Uterus (tissue), 4 donors: Measurements from ENCODE around the gene LRRC26. TPM values are rescaled to one million over a fixed set of nuclear protein-coding genes. Genes with fewer than 3 reads are reported as not detected.

Experiments
- DNase-seq, 2 donors: peaks; one replicate each; pipeline ENCODE4 v3.0.0-alpha.2; 2019 to 2020
- H3K27ac ChIP-seq, 2 donors: fragments of 200-600 bp; sonication (generic); 1 replicate in 1 of 2; 2 replicates in 1 of 2; pipeline ENCODE4 v1.5.1; 2016 to 2018
- H3K27me3 ChIP-seq, 2 donors: fragments of 200-600 bp; sonication (generic); one replicate each; pipeline ENCODE4 v1.5.1; 2018 to 2019; ENCODE audit warnings: control low read depth in 1 of 2
- H3K36me3 ChIP-seq, 2 donors: fragments of 200-600 bp; sonication (generic); one replicate each; pipeline ENCODE4 v1.5.1; 2019; ENCODE audit warnings: control low read depth in 1 of 2
- H3K4me1 ChIP-seq, 2 donors: fragments of 200-600 bp; sonication (generic); one replicate each; pipeline ENCODE4 v1.5.1; 2018 to 2019; ENCODE audit warnings: control low read depth in 1 of 2
- H3K4me3 ChIP-seq, 2 donors: fragments of 200-600 bp; sonication (generic); 1 replicate in 1 of 2; 2 replicates in 1 of 2; pipeline ENCODE4 v1.5.1; 2018 to 2019; ENCODE audit warnings: mild to moderate bottlenecking in 1 of 2
- H3K9me3 ChIP-seq, 2 donors: fragments of 200-600 bp; sonication (generic); one replicate each; pipeline ENCODE4 v1.5.1; 2019; ENCODE audit warnings: control low read depth in 1 of 2
- CTCF ChIP-seq, 4 experiments: fragments of 200-600 bp in 2 of 4; fragments of 450-650 bp in 2 of 4; sonication (generic) in 2 of 4; IDR thresholded peaks; one replicate each; pipeline ENCODE4 v1.5.1; 2016 to 2019; ENCODE audit warnings: antibody characterized with exemption in 4 of 4, mild to moderate bottlenecking in 2 of 4, moderate library complexity in 1 of 4
- POLR2A ChIP-seq, 2 donors: fragments of 450-650 bp; IDR thresholded peaks; one replicate each; pipeline ENCODE4 v1.6.1; 2016; ENCODE audit warnings: antibody characterized with exemption in 2 of 2, mild to moderate bottlenecking in 1 of 2, moderate library complexity in 1 of 2
- intact Hi-C: fragments of 100-400 bp; cut with DNase I; formaldehyde crosslinking; loops from one replicate; pipeline ENCODE4 v1.15.1; 2023; ENCODE audit warnings: low total_unique reads
- total RNA-seq, 4 donors: library from RNA; depleted of rRNA in 3 of 4; stranded (reverse); fragments of >200 nt in 3 of 4; gene quantifications; one replicate each; pipeline versions ENCODE4 v1.1.0 to v1.2.4, GENCODE V29; 2014 to 2023
- donor health status: DM: yes; HTN: yes; CAD: no.

LRRC26 gene
- total RNA-seq, 4 donors from 2014 or later, result 0.29 TPM; not detected in 3

- intact Hi-C loops, result no loop called here
- Histone ChIP-seq H3K4me1 (peaks cover 12 to 17% of the 10 kb centered on the region in 2 donors), H3K36me3 (no peaks in the 10 kb centered on the region), H3K27me3 (no peaks in the 10 kb centered on the region), H3K27ac (no peak overlapping the region), H3K4me3 (peak overlapping the region in 1 of 2 donors; percentile 38), H3K9me3 (no peaks in the 10 kb centered on the region)
- no peak for TF ChIP-seq POLR2A (IDR thresholded peaks at IDR 0.05)
- no peak for TF ChIP-seq CTCF (IDR thresholded peaks at IDR 0.05)
- no peak for DNase-seq
These were observed 29.0 kb upstream of the LRRC26 start for GRCh38 chr9:137198902-137199283.

- no peaks in the 10 kb centered on the region for H3K27me3 ChIP-seq
- H3K36me3 ChIP-seq, result no peaks in the 10 kb centered on the region
- peaks cover 8 to 17% of the 10 kb centered on the region in 2 donors for H3K4me1 ChIP-seq
- H3K4me3 ChIP-seq, result no peak overlapping the region
- no peak overlapping the region for H3K27ac ChIP-seq
- intact Hi-C loops, result no loop called here
- no peak for TF ChIP-seq POLR2A (IDR thresholded peaks at IDR 0.05)
- TF ChIP-seq CTCF (IDR thresholded peaks at IDR 0.05), result no peak
- no peaks in the 10 kb centered on the region for H3K9me3 ChIP-seq
- DNase-seq, result no peak
These were observed 28.4 kb upstream of the LRRC26 start for GRCh38 chr9:137198051-137198901.

- no peak overlapping the region for H3K27ac ChIP-seq
- TF ChIP-seq CTCF (IDR thresholded peaks at IDR 0.05) (no peak), POLR2A (IDR thresholded peaks at IDR 0.05) (no peak)
- H3K27me3 ChIP-seq, result no peaks in the 10 kb centered on the region
- H3K4me3 ChIP-seq, result no peak overlapping the region
- H3K36me3 ChIP-seq, result no peaks in the 10 kb centered on the region
- intact Hi-C loops, result no loop called here
- H3K4me1 ChIP-seq, result peaks cover 8 to 17% of the 10 kb centered on the region in 2 donors
- H3K9me3 ChIP-seq, result no peaks in the 10 kb centered on the region
- no peak for DNase-seq
These were observed 25.8 kb upstream of the LRRC26 start for GRCh38 chr9:137195525-137196220.

- Histone ChIP-seq H3K27me3 (no peaks in the 10 kb centered on the region), H3K4me1 (peaks cover 8 to 19% of the 10 kb centered on the region in 2 donors), H3K9me3 (no peaks in the 10 kb centered on the region), H3K4me3 (no peak overlapping the region), H3K27ac (no peak overlapping the region), H3K36me3 (no peaks in the 10 kb centered on the region)
- intact Hi-C loops, result no loop called here
- no peak for DNase-seq
- TF ChIP-seq POLR2A (IDR thresholded peaks at IDR 0.05) (no peak), CTCF (IDR thresholded peaks at IDR 0.05) (no peak)
These were observed 25.1 kb upstream of the LRRC26 start for GRCh38 chr9:137194909-137195308.

GRCh38 chr9:137194388-137194787 is 24.5 kb upstream of the LRRC26 start:
- no peaks in the 10 kb centered on the region for H3K27me3 ChIP-seq
- intact Hi-C loops, result no loop called here
- DNase-seq, result no peak
- TF ChIP-seq POLR2A (IDR thresholded peaks at IDR 0.05) (no peak), CTCF (IDR thresholded peaks at IDR 0.05) (no peak)
- H3K4me1 ChIP-seq, result peaks cover 8 to 19% of the 10 kb centered on the region in 2 donors
- no peaks in the 10 kb centered on the region for H3K36me3 ChIP-seq
- H3K27ac ChIP-seq, result no peak overlapping the region
- no peak overlapping the region for H3K4me3 ChIP-seq
- no peaks in the 10 kb centered on the region for H3K9me3 ChIP-seq
